CD14-positive monocyte (primary cell): ENCODE results near the gene ADAMTSL1. TPM values are rescaled to one million over a fixed set of nuclear protein-coding genes. Genes with fewer than 3 reads are reported as not detected.

ENCODE experiments used
- DNase-seq, 3 donors: peaks; one replicate each; pipeline ENCODE4 v3.0.0-alpha.2; 2011 to 2022
- H2AFZ ChIP-seq: 2 replicates; pipeline ENCODE4 v1.6.0; 2012; ENCODE audit warnings: mild to moderate bottlenecking, low read depth, low read length, inconsistent platforms; ENCODE audit not compliant: insufficient read depth, poor library complexity, severe bottlenecking
- H3K27ac ChIP-seq, 2 donors: 1 replicate in 1 of 2; 2 replicates in 1 of 2; pipeline ENCODE4 v1.5.1; 2012 to 2013; ENCODE audit warnings: low read length in 2 of 2, control low read depth in 1 of 2, inconsistent platforms in 1 of 2, low read depth in 1 of 2, mild to moderate bottlenecking in 1 of 2
- H3K27me3 ChIP-seq, 2 donors: one replicate each; pipeline versions ENCODE4 v1.6.0 to v1.6.1; 2011 to 2013; ENCODE audit warnings: low read length in 2 of 2; ENCODE audit not compliant: control insufficient read depth in 2 of 2, insufficient read depth in 2 of 2
- H3K36me3 ChIP-seq, 2 donors: replicated peaks in 1 of 2; 1 replicate in 1 of 2; 2 replicates in 1 of 2; pipeline versions ENCODE4 v1.5.1 to v1.6.1; 2012 to 2013; ENCODE audit warnings: low read length in 2 of 2, control low read depth in 1 of 2, inconsistent platforms in 1 of 2, mild to moderate bottlenecking in 1 of 2; ENCODE audit not compliant: insufficient read depth in 2 of 2, control insufficient read depth in 1 of 2
- H3K4me1 ChIP-seq, 2 donors: 1 replicate in 1 of 2; 2 replicates in 1 of 2; pipeline versions ENCODE4 v1.5.1 to v1.6.1; 2012 to 2013; ENCODE audit warnings: low read length in 2 of 2, control low read depth in 1 of 2, inconsistent platforms in 1 of 2, mild to moderate bottlenecking in 1 of 2, moderate library complexity in 1 of 2; ENCODE audit not compliant: insufficient read depth in 2 of 2, control insufficient read depth in 1 of 2
- H3K4me2 ChIP-seq: replicated peaks from 2 replicates; pipeline ENCODE3; 2012; ENCODE audit warnings: low read length, moderate library complexity, mild to moderate bottlenecking; ENCODE audit not compliant: poor library complexity, severe bottlenecking; ENCODE audit errors: extremely low read depth
- H3K4me3 ChIP-seq, 3 experiments: fragments of 200-600 bp in 1 of 3; sonication (generic) in 1 of 3; replicated peaks in 1 of 3; 1 replicate in 2 of 3; 2 replicates in 1 of 3; pipeline ENCODE4 v1.5.1; 2011 to 2013; ENCODE audit warnings: low read length in 3 of 3, mild to moderate bottlenecking in 3 of 3, control low read depth in 2 of 3, low read depth in 2 of 3, inconsistent platforms in 1 of 3, moderate library complexity in 1 of 3
- H3K79me2 ChIP-seq: 2 replicates; pipeline ENCODE4 v1.6.0; 2012; ENCODE audit warnings: mild to moderate bottlenecking, control low read depth, inconsistent platforms, low read length, moderate library complexity; ENCODE audit not compliant: insufficient read depth
- H3K9ac ChIP-seq: 2 replicates; pipeline ENCODE4 v1.6.0; 2017; ENCODE audit warnings: low read length, mild to moderate bottlenecking; ENCODE audit not compliant: insufficient read depth, poor library complexity, severe bottlenecking
- H3K9me3 ChIP-seq, 2 donors: replicated peaks in 1 of 2; 1 replicate in 1 of 2; 2 replicates in 1 of 2; pipeline versions ENCODE4 v1.5.1 to v1.6.1; 2012 to 2013; ENCODE audit warnings: low read length in 2 of 2, control low read depth in 1 of 2; ENCODE audit not compliant: control insufficient read depth in 1 of 2, insufficient read depth in 1 of 2
- H4K20me1 ChIP-seq: 2 replicates; pipeline ENCODE4 v1.6.0; 2012; ENCODE audit warnings: mild to moderate bottlenecking, low read length, control low read depth, moderate library complexity; ENCODE audit not compliant: insufficient read depth
- H3K27ac Mint-ChIP-seq, 7 donors: one replicate each; pipeline ENCODE4 v1.8.0; 2020; ENCODE audit warnings: mild to moderate bottlenecking in 7 of 7, mixed read lengths in 7 of 7, moderate library complexity in 6 of 7, inconsistent platforms in 2 of 7
- H3K27me3 Mint-ChIP-seq, 3 donors: one replicate each; pipeline ENCODE4 v1.8.0; 2021 to 2022; ENCODE audit warnings: low read depth in 3 of 3, mild to moderate bottlenecking in 3 of 3, mixed read lengths in 3 of 3, moderate library complexity in 3 of 3, inconsistent platforms in 1 of 3
- H3K36me3 Mint-ChIP-seq, 2 donors: one replicate each; pipeline ENCODE4 v1.8.0; 2020; ENCODE audit warnings: mixed read lengths in 2 of 2, inconsistent platforms in 1 of 2, mild to moderate bottlenecking in 1 of 2
- H3K4me1 Mint-ChIP-seq: one replicate; pipeline ENCODE4 v1.8.0; 2020; ENCODE audit warnings: mild to moderate bottlenecking, mixed read lengths
- H3K4me3 Mint-ChIP-seq, 2 donors: one replicate each; pipeline ENCODE4 v1.8.0; 2020; ENCODE audit warnings: mild to moderate bottlenecking in 2 of 2, mixed read lengths in 2 of 2, moderate library complexity in 1 of 2
- H3K9me3 Mint-ChIP-seq, 7 donors: one replicate each; pipeline ENCODE4 v1.8.0; 2020 to 2022; ENCODE audit warnings: mixed read lengths in 7 of 7, mild to moderate bottlenecking in 6 of 7, moderate library complexity in 6 of 7, inconsistent platforms in 2 of 7
- CTCF ChIP-seq: fragments of 200-600 bp; IDR thresholded peaks from one replicate; pipeline ENCODE4 v1.8.0; 2022; ENCODE audit warnings: antibody characterized with exemption, mild to moderate bottlenecking
- WGBS: methylation state at CpG from one replicate; pipeline ENCODE4 v1.1.5; 2013; ENCODE audit warnings: missing lambda C conversion rate; ENCODE audit not compliant: insufficient coverage; 5-methylcytosine and 5-hydroxymethylcytosine counted together
- intact Hi-C, 2 donors: fragments of 100-400 bp; cut with micrococcal nuclease; formaldehyde crosslinking; loops; one replicate each; pipeline versions ENCODE4 v1.15.0 to v1.15.1; 2023
- polyA plus RNA-seq, 3 donors: library from polyadenylated mRNA; depleted of rRNA in 1 of 3; unstranded in 2 of 3; stranded (reverse) in 1 of 3; fragments of 300-500 nt in 2 of 3; fragments of >200 nt in 1 of 3; fragmentation: Illumina TruSeq in 2 of 3; gene quantifications; 1 replicate in 2 of 3; 2 replicates in 1 of 3; pipeline ENCODE4 v1.2.3, GENCODE V29; 2012 to 2021

The ADAMTSL1 gene
- polyA plus RNA-seq, 3 donors, result not detected

- no peaks in the 10 kb centered on the region for H3K36me3 ChIP-seq
- no peak overlapping the region for H3K4me3 ChIP-seq
- DNase-seq, result no peak
- H3K79me2 ChIP-seq, result no peaks in the 10 kb centered on the region
- intact Hi-C loops, result no loop called here
- no peaks in the 10 kb centered on the region for H4K20me1 ChIP-seq
- H3K27ac ChIP-seq, result no peak overlapping the region
- no peak overlapping the region for H3K27ac Mint-ChIP-seq
- H3K9me3 Mint-ChIP-seq, result peaks cover 0 to 7% (median 3%) of the 10 kb centered on the region in 7 donors
- WGBS, result 94% methylated on average over 3 of the region's 3 CpGs
- no peaks in the 10 kb centered on the region for H3K36me3 Mint-ChIP-seq
- no peaks in the 10 kb centered on the region for H3K4me1 Mint-ChIP-seq
- peaks cover 0 to 2% (median 2%) of the 10 kb centered on the region in 3 donors for H3K27me3 Mint-ChIP-seq
- TF ChIP-seq CTCF, result no peak
- no peaks in the 10 kb centered on the region for H3K9me3 ChIP-seq
- H3K4me3 Mint-ChIP-seq, result no peak overlapping the region
- no peak overlapping the region for H3K9ac ChIP-seq
- H3K27me3 ChIP-seq, result no peaks in the 10 kb centered on the region
- no peak overlapping the region for H3K4me2 ChIP-seq
- no peaks in the 10 kb centered on the region for H3K4me1 ChIP-seq
- H2AFZ ChIP-seq, result no peak overlapping the region
Observed at GRCh38 chr9:18526685-18527084, 52.7 kb downstream of the ADAMTSL1 start.

- Histone ChIP-seq H4K20me1 (no peaks in the 10 kb centered on the region), H2AFZ (no peak overlapping the region), H3K36me3 (no peaks in the 10 kb centered on the region), H3K4me2 (no peak overlapping the region), H3K9ac (no peak overlapping the region), H3K79me2 (no peaks in the 10 kb centered on the region), H3K9me3 (peaks cover 14 to 23% of the 10 kb centered on the region in 2 donors), H3K4me3 (no peak overlapping the region), H3K4me1 (no peaks in the 10 kb centered on the region), H3K27me3 (no peaks in the 10 kb centered on the region), H3K27ac (no peak overlapping the region)
- TF ChIP-seq CTCF, result no peak
- Mint-ChIP-seq H3K27ac (no peak overlapping the region), H3K4me3 (no peak overlapping the region), H3K27me3 (no peaks in the 10 kb centered on the region), H3K4me1 (no peaks in the 10 kb centered on the region), H3K36me3 (no peaks in the 10 kb centered on the region), H3K9me3 (peaks cover 11 to 27% (median 13%) of the 10 kb centered on the region in 7 donors)
- 90% methylated on average over 3 of the region's 7 CpGs for WGBS
- no peak for DNase-seq
- intact Hi-C loops, result no loop called here
Observed at GRCh38 chr9:18531136-18532065, 57.4 kb downstream of the ADAMTSL1 start.
